Ovary (tissue), 3 donors: ENCODE data around the gene TYW5.

Source experiments
- CTCF ChIP-seq, 3 donors: fragments of 450-650 bp in 2 of 3; fragments of 200-600 bp in 1 of 3; IDR thresholded peaks; one replicate each; pipeline versions ENCODE4 v1.5.1 to v1.8.0; 2016 to 2022; ENCODE audit warnings: antibody characterized with exemption in 3 of 3, mild to moderate bottlenecking in 1 of 3
- POLR2A ChIP-seq: fragments of 450-650 bp; IDR thresholded peaks from one replicate; pipeline ENCODE4 v1.6.1; 2017; ENCODE audit warnings: antibody characterized with exemption, mild to moderate bottlenecking, moderate library complexity
- donor health status: DM: no; HTN: no; CAD: no.

- TF ChIP-seq POLR2A, result no peak
- TF ChIP-seq CTCF (IDR thresholded peaks at IDR 0.05), result no peak
Observed at GRCh38 chr2:199984755-199985154, 29.5 kb upstream of the TYW5 start.
